Gastrocnemius medialis (tissue), 4 donors: ENCODE data around the gene SMARCD1.

Experiments
- CTCF ChIP-seq, 5 experiments: fragments of 450-650 bp in 3 of 5; fragments of 200-600 bp in 2 of 5; sonication (generic) in 2 of 5; IDR thresholded peaks in 4 of 5; conservative IDR thresholded peaks in 1 of 5; 1 replicate in 4 of 5; 2 replicates in 1 of 5; pipeline ENCODE4 v1.5.1; 2016 to 2019; ENCODE audit warnings: antibody characterized with exemption in 5 of 5, mild to moderate bottlenecking in 3 of 5, moderate library complexity in 3 of 5
- POLR2A ChIP-seq, 2 donors: fragments of 450-650 bp; IDR thresholded peaks; one replicate each; pipeline ENCODE4 v1.6.1; 2017; ENCODE audit warnings: antibody characterized with exemption in 2 of 2, mild to moderate bottlenecking in 2 of 2, moderate library complexity in 2 of 2

GRCh38 chr12:50062728-50063460 lies 22.2 kb upstream of the SMARCD1 start:
- TF ChIP-seq CTCF (IDR thresholded peaks at IDR 0.05 in 4 of 5, conservative IDR thresholded peaks at IDR 0.05 in 1 of 5) (no peak), POLR2A (IDR thresholded peaks at IDR 0.05) (no peak)
